SK-N-MC (cell line): Measurements from ENCODE around the gene TTC28.

ENCODE experiments used
- EZH2 ChIP-seq: fragments of 200-600 bp; sonication (generic); IDR thresholded peaks from one replicate; pipeline ENCODE4 v1.6.1; 2017; ENCODE audit warnings: antibody characterized with exemption
- FOXP2 ChIP-seq: optimal IDR thresholded peaks from 2 replicates; pipeline ENCODE3; 2011; ENCODE audit warnings: mild to moderate bottlenecking, moderate library complexity; ENCODE audit not compliant: insufficient read depth; ENCODE audit errors: extremely low read length, control extremely low read depth
- POLR2AphosphoS5 ChIP-seq: IDR thresholded peaks from 2 replicates; pipeline ENCODE4 v1.6.1; 2012; ENCODE audit warnings: mild to moderate bottlenecking, low read depth, low read length, borderline replicate concordance

DNA sequence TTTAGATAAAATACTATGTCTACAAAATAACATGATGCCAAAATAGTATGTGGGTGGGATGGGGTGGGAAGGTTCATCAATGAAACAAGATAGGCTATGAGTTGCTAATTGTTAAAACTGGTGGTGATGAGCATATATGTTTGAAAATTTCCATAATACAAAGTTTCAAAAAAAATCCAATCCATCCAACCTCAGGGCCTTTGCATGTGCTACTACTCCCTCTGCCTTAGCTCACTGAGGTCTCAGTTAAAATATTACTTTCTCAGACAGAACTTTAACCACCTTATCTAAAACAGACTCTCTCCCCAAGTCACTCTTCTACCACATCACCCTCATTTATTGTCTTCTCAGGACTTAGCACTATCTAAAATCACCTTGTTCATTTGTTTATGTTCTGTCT is 201.1 kb downstream of the TTC28 start:
- TF ChIP-seq EZH2 (no peak), POLR2AphosphoS5 (no peak), FOXP2 (no peak)
